HG03066 (cell line): ENCODE results near the gene SPRYD3.

Experiments used
- ATAC-seq: cut with Tn5 transposase; IDR thresholded peaks from one replicate; pipeline ENCODE4 v1.9.1; 2021; ENCODE audit warnings: low read depth; ENCODE audit not compliant: unreplicated experiment

SPRYD3 gene

GRCh38 chr12:53052419-53053217, 26.6 kb downstream of the SPRYD3 start:
- no peak for ATAC-seq

- no peak for ATAC-seq
Observed at GRCh38 chr12:53051881-53052412, 27.2 kb downstream of the SPRYD3 start.

GRCh38 chr12:53051058-53051880, 27.9 kb downstream of the SPRYD3 start:
- ATAC-seq = no peak

GRCh38 chr12:53050426-53051057, 28.6 kb downstream of the SPRYD3 start:
- ATAC-seq = no peak

GRCh38 chr12:53049571-53050318, 29.4 kb downstream of the SPRYD3 start, which contains the start of gene TNS2:
TSS of gene TNS2 (plus strand) at chr12:53050065. CDS start at chr12:53050186, 121 bp downstream.
- ATAC-seq = no peak

- no peak for ATAC-seq
Observed at GRCh38 chr12:53048780-53049401, 30.3 kb downstream of the SPRYD3 start.

DNA sequence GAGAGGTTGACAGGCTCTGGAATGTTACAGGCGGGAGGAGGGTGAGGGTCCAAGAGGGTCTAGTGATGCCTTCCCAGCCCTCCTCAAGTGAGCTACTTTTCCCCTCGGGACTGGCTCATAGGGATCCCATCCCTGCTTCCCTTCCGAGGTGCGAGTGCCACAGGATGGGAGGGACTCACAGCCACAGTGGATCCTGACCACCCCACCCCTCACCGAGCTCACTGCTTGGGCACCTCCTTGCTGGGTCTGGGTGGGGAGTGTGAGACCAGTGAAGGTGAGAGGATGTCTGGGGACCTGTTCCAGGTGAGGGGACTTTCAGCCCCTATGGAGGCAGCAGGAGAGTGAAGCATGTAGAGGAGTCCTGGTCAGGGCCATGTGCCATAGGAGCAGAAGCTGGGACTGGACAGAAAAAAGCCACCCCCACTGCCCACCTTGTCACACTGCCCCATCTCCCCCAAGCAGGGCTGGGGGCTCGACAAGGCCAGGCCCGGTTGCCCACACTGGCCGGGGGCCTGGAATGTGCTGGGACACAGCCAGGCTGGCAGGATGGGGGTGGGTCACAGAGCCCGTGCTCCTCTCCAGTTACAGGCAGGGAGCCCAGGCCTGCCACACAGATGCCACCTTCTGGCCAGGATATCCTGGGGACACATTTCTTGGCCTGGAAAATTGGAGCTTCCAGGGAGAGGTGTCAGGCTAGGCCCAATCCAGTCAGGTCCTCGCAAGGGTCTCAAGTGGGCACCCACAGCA, 31.0 kb downstream of the SPRYD3 start:
- no peak for ATAC-seq

DNA sequence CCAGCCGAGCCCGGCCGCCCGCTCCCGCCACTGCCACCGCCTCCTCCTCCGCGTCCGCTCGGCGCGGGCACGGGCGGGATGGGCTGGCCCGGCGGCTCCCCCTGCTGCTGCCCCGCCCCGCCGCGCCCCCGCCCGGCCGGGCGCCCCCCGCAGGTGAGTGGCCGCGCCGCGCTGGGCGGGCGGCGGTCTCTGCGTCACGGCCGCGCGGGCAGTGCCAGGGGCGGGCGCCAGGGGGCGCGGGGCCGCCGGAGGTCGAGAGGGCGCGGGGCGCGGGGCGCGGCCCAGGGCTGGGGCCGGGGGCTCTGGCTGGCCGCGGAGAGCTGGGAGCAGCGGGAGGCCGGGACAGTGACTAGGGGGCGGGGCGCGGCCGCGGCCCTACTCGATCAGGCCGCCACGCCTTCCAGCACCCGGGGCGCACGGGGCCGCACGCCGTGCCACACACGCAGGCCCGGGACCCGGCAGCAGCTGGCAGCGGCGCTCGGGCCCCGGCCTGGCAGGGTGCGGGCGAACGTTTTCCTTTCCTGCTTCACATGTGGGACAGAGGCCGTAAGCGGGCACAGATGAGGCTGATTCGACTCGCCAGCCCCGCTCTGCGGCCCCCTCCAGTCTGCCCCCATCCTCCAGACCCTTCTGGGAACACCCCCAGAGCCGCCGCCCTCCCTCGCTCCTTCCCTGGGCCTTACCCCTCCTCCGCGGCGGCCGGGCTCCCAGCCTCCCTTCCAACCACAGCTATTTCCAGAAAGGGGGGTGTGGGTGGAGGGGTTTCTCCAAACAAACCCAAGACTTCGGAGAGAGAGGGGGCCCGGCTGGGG, 31.8 kb downstream of the SPRYD3 start:
- no peak for ATAC-seq

GRCh38 chr12:53046655-53047220, 32.5 kb downstream of the SPRYD3 start:
- no peak for ATAC-seq

- no peak for ATAC-seq
Observed at GRCh38 chr12:53045696-53046045, 33.5 kb downstream of the SPRYD3 start.

GRCh38 chr12:53044896-53045695, 34.1 kb downstream of the SPRYD3 start:
- ATAC-seq = no peak

DNA sequence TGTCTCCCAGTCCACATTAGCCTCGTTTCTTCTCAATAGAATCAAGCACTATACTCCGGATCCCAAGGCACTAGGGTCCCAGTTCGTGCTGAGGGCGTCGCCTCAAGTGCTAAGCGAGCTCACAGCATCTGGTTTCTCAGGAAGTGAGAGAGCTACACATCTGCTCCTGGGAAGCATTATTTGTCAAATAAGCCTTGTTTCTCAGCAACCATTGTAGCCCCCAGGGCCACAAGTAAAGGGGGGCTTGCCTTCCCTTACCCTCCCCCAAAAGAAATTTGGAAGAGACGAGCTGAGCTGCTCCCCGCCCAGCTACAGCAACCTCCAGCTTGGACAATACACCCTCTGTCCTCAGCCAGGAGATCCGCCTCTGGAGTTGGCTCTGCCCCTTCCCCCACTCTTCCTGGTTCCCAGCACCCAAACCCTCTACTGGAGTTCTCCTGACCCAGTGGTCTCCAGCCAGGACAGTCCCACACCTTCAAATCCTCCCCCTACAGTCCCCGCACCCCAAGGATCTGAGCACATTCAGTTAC, 35.1 kb downstream of the SPRYD3 start:
- no peak for ATAC-seq

DNA sequence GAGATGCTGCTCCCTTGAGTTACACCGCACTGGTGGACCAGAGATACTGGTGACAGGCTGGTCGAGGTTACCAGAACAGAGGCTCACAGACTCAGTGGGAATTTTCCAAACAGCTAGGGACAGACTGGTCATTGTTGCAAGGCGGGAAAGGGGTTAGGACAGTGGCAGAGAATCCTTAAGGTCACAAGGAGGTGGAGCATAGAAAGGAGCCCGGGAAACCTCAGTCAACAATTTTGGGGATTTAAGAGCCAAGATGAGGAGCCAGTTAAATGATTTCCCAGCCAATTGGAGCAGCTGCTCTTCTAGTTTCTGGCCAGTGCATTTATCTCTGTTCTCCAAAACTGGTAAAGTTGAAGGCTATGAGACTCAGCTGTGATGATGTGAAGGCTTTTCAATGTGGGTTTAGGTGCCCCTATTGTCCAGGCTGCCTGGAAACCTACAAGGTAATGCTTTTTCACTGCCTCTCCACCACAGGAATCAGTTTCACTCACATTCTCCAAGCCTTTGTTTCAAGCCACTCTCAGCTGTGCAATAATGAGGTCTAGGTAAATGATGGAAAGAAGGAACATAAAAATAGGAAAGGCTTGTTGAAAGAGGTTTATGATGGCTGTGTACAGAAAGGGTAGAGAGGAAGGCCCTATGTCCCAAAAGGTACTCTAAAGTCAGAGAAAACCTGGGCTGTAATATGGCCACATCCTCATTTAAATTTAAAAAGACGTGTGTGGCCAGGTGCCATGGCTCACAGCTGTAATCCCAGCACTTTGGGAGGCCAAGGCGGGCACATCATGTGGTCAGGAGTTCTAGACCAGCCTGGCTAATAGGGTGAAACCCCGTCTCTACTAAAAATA, 36.4 kb downstream of the SPRYD3 start:
- no peak for ATAC-seq

DNA sequence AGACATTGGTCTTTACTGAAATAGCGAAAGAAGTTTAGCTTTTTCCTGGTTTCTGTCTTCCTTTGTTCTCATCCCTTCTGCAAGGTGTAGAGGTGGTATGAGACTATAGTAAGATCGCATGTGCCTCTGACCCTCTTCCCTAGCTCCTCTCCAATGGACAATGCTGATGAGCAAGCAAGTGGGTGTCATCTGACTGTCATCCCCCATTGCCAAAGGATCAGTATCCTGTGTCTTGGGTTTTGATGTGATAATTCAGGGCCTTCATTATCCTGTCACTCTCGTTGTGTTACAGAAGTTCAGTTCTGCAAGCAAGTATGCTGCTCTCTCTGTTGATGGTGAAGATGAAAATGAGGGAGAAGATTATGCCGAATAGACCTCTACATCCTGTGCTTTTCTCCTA, 39.3 kb downstream of the SPRYD3 start:
- no peak for ATAC-seq

- no peak for ATAC-seq
Observed at GRCh38 chr12:53036802-53037201, 42.4 kb downstream of the SPRYD3 start.

GRCh38 chr12:53034459-53034858, 44.7 kb downstream of the SPRYD3 start:
- ATAC-seq = no peak
